22Rv1 (cell line): Measurements from ENCODE around the gene FRY.

Experiments
- CTCF ChIP-seq: fragments of 450-650 bp; IDR thresholded peaks from 2 replicates; pipeline ENCODE4 v1.5.1; 2017; ENCODE audit warnings: mild to moderate bottlenecking
- ZFX ChIP-seq: fragments of 450-650 bp; IDR thresholded peaks from 2 replicates; pipeline ENCODE4 v1.6.1; 2017; ENCODE audit warnings: antibody characterized with exemption, borderline replicate concordance

- TF ChIP-seq ZFX (no peak), CTCF (no peak)
Measured at GRCh38 chr13:31987535-31988170, 43.9 kb upstream of the FRY start.
